Liver (tissue), 3 donors: ENCODE results near the gene FANCF.

Experiments used
- EGR1 ChIP-seq, 2 donors: IDR thresholded peaks; 2 replicates each; pipeline ENCODE4 v1.6.1; 2016 to 2018; ENCODE audit warnings: antibody characterized with exemption in 2 of 2, low read depth in 2 of 2
- GABPA ChIP-seq, 2 donors: IDR thresholded peaks in 1 of 2; conservative IDR thresholded peaks in 1 of 2; 2 replicates each; pipeline ENCODE4 v1.6.1; 2016; ENCODE audit warnings: antibody characterized with exemption in 2 of 2, mild to moderate bottlenecking in 1 of 2, moderate library complexity in 1 of 2
- HNF4A ChIP-seq, 2 donors: conservative IDR thresholded peaks; 2 replicates each; pipeline ENCODE4 v1.6.1; 2016; ENCODE audit warnings: antibody characterized with exemption in 2 of 2, mild to moderate bottlenecking in 2 of 2
- HNF4G ChIP-seq: IDR thresholded peaks from 2 replicates; pipeline ENCODE4 v1.6.1; 2016; ENCODE audit warnings: antibody characterized with exemption
- JUND ChIP-seq, 2 donors: IDR thresholded peaks; 2 replicates each; pipeline ENCODE4 v1.6.1; 2016; ENCODE audit warnings: antibody characterized with exemption in 2 of 2
- MAX ChIP-seq: IDR thresholded peaks from 2 replicates; pipeline ENCODE4 v1.6.1; 2016; ENCODE audit warnings: antibody characterized with exemption
- NR2F2 ChIP-seq: IDR thresholded peaks from 2 replicates; pipeline ENCODE4 v1.6.1; 2016; ENCODE audit warnings: antibody characterized with exemption
- RAD21 ChIP-seq, 2 donors: IDR thresholded peaks; 2 replicates each; pipeline ENCODE4 v1.6.1; 2016; ENCODE audit warnings: antibody characterized with exemption in 2 of 2, mild to moderate bottlenecking in 2 of 2
- REST ChIP-seq: IDR thresholded peaks from 2 replicates; pipeline ENCODE4 v1.6.1; 2016; ENCODE audit warnings: antibody characterized with exemption, mild to moderate bottlenecking
- RXRA ChIP-seq, 2 donors: IDR thresholded peaks; 2 replicates each; pipeline ENCODE4 v1.6.1; 2017 to 2018; ENCODE audit warnings: antibody characterized with exemption in 2 of 2, mild to moderate bottlenecking in 1 of 2
- SP1 ChIP-seq: IDR thresholded peaks from 2 replicates; pipeline ENCODE4 v1.6.1; 2018; ENCODE audit warnings: antibody characterized with exemption, mild to moderate bottlenecking
- YY1 ChIP-seq: IDR thresholded peaks from 2 replicates; pipeline ENCODE4 v1.6.1; 2016; ENCODE audit warnings: antibody characterized with exemption, mild to moderate bottlenecking
- TF ChIP-seq, protein P1 (sequence below): fragments of 150-350 bp; IDR thresholded peaks from 2 replicates; pipeline ENCODE4 v1.5.1; 2017; ENCODE audit warnings: improper control_type of control experiment, low read depth, low read length; ENCODE audit not compliant: missing input control
- donor health status: healthy.
- donor health status: healthy.

GRCh38 chr11:22577854-22578253, 47.8 kb downstream of the FANCF start:
- TF ChIP-seq REST = no peak
- TF ChIP-seq, protein P1, sequence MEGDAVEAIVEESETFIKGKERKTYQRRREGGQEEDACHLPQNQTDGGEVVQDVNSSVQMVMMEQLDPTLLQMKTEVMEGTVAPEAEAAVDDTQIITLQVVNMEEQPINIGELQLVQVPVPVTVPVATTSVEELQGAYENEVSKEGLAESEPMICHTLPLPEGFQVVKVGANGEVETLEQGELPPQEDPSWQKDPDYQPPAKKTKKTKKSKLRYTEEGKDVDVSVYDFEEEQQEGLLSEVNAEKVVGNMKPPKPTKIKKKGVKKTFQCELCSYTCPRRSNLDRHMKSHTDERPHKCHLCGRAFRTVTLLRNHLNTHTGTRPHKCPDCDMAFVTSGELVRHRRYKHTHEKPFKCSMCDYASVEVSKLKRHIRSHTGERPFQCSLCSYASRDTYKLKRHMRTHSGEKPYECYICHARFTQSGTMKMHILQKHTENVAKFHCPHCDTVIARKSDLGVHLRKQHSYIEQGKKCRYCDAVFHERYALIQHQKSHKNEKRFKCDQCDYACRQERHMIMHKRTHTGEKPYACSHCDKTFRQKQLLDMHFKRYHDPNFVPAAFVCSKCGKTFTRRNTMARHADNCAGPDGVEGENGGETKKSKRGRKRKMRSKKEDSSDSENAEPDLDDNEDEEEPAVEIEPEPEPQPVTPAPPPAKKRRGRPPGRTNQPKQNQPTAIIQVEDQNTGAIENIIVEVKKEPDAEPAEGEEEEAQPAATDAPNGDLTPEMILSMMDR = no peak
- TF ChIP-seq RAD21 (IDR thresholded peaks at IDR 0.05) = no peak
- TF ChIP-seq SP1 = no peak
- TF ChIP-seq RXRA (IDR thresholded peaks at IDR 0.05) = no peak
- no peak for TF ChIP-seq MAX
- TF ChIP-seq YY1 = no peak
- no peak for TF ChIP-seq GABPA (IDR thresholded peaks at IDR 0.05 in 1 of 2, conservative IDR thresholded peaks at IDR 0.05 in 1 of 2)
- no peak for TF ChIP-seq JUND (IDR thresholded peaks at IDR 0.05)
- TF ChIP-seq HNF4G = no peak
- TF ChIP-seq EGR1 (IDR thresholded peaks at IDR 0.05; ENCODE audit: low read depth in 2 of 2) = no peak
- TF ChIP-seq NR2F2 = no peak
- no peak for TF ChIP-seq HNF4A (conservative IDR thresholded peaks at IDR 0.05)
